HG03558 (cell line): ENCODE measurements around the gene KCNC4.

Experiments
- ATAC-seq: cut with Tn5 transposase; IDR thresholded peaks from one replicate; pipeline ENCODE4 v1.9.1; 2021; ENCODE audit warnings: moderate number of reproducible peaks; ENCODE audit not compliant: unreplicated experiment; ENCODE audit errors: extremely low read depth

The KCNC4 gene

DNA sequence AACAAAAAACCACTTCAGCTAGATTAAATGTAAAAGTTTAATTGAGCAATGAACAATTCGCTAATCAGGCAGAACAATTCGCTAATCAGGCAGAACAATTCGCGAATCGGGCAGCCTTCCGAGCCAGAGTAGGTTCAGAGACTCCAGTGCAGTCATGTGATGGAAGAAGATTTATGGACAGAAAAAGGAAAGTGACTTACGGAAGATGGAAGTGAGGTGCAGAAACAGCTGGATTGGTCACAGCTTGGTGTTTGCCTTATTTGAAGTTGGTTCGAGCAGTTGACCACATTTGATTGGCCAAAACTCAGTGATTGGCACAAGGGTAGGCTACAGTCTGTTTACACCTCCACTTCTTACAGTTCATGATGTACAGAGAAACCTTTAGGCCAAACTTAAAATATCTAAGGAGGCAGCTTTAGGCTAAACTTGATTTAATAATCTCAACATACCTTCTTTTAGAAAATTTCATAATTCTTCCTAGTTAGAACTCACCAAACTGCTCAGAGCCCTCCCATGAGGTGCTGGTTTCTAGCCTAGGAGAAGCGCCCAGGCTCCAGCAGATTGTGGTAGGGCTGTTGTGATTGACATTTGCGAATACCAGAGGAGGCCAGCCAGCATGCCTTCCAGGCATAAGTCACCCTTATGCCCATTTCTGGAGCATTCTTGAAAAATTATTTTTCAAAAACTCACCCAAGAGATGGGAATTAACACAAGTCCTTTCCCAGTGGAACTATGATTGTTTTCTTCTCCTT lies 22.8 kb upstream of the KCNC4 start:
- ATAC-seq = no peak

DNA sequence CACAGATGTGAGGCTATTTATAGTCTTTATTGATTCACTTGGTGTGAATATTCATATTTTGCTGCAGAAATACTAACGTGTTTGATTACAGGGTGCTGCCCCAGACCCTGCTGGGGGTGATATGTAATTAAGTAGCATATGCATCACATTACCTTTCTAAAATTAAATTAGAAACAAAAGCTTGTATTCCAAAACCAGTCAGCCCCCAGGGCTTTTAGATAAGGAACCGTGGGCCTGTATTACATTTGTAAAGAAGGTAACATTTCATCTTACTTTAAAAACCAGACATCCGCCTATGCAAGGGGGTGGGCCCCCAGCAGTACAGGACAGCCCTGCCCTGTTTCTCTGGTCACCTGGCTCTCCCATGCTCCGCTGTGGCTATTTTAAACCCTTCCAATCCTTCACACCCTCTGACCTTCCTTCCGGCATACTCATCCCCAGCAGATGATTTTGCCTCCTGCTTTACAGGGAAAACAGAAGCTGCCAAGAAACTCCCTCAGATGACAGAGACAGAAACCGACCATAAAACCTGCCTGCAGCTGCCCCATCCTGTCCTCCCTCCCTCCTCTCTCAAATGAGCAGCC lies 22.0 kb upstream of the KCNC4 start:
- no peak for ATAC-seq

DNA sequence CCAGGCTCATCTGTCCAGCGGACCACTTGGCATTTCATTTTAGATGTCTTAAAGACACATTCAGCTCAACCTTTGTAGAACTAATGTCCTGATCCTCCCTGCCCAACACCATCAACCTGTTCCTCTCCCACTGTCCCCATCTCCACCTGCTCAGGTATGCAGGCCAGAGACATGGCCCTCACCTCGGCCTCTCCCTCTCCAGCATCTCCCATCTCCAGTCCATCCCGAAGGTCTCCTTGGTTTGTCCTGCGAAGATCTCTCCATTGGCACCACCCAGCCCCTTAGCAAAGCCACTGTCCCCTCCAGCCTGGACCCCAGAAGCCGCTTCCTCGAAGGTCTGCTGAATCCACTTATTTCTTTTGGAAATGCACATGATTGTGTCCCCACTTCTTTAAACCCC lies 20.9 kb upstream of the KCNC4 start:
- ATAC-seq = no peak

DNA sequence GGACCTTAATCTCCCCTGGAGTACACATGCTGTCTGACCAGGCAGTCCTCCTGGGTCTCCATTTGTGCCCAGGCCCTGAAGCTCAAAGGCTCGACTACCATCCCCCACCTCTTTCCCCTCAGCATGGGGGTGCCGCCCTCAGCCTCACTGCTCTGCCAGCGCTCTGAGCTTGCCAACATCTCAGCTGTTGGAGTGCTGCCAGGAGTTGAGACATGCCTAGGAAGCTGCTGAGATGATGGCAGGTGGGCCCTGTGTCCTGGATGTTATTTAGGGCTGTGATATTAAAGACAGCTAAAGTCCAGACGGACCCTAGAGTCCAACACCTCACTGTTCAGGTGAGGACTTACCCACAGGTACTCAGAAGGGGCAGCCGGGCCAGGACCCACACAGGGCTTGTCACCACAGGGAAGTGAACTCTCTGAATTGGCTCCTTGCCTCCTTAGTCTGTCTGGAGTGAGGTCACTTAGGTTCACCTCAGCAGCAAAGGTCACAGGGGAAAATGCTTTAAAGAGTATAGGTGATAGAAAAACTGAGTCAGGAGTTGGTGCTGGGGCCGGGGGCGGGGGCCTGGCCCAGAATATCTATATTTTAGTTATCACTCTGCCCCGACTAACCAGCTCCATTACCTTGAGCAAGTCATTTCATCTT lies 19.7 kb upstream of the KCNC4 start:
- no peak for ATAC-seq

DNA sequence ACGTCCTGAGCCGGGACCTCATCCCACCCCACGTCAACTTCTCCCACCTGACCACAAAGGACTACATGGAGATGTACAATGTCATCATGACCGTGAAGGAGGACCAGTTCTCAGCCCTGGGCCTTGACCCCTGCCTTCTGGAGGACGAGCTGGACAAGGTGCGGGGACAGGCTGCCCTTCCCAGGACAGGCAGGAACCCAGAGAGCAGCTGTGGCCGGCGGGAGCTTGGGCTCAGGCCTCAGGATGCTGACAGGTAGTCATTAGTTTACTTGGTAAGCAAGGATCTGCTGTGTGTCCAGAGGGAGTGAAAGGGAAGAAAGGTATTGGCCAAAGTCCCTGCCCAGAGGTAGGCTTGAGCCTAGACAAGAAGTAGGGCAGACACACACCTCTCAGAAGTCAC lies 17.6 kb upstream of the KCNC4 start:
- ATAC-seq = no peak

DNA sequence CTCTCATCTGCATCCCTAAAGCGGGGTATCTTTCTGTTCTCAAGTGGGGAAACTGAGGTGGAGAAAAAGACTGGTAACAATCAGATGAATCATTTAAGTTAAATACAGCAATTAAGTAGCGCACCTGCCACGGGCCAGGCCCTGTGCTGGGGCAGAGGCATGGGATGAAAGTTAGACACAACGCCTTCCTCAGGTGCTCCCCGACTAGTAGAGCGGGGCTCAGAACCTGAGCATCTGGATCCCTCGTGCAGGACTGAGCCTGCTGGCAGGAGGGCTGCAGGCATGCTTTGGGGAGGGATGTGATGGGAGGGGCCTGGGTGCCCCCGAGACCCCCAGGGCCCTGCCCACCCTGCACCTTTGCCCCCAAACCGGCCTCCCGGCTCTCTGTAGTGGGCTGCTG lies 14.9 kb upstream of the KCNC4 start:
- no peak for ATAC-seq

DNA sequence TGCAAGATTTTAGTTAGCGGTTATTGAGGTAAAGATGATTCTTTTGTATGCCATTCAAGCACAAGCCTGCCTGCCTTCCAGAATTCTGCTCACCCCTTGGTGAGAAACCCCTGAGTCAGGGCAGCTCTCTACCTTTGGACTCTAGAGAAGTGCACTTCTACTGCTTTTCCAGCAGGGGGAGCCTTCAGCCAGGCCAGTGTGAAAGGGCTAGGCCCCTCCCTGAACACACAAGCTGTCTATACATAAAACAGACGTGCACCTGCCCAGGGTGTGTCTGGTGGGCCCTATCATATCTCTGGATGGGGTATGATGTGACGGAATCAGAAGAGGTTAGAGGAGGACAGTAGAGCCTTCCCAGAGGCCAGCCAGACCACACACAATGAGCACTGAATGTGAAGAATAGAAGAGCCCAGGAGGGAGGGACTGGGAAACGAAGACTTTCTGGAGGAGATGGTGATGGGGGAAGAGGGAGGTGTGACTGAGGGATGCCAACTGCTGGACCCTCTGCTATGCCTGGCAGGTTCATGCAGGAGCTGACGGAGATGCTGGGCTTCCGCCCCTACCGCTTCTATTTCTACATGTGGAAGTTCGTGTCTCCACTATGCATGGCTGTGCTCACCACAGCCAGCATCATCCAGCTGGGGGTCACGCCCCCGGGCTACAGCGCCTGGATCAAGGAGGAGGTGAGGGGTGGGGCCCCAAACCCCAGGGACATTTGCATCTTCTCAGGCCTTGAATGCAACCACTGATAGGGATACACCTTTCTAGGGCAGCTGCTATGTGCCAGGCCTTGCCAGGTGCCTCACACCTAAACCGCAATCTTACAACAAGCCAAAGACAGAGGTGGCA lies 13.0 kb upstream of the KCNC4 start:
- no peak for ATAC-seq

DNA sequence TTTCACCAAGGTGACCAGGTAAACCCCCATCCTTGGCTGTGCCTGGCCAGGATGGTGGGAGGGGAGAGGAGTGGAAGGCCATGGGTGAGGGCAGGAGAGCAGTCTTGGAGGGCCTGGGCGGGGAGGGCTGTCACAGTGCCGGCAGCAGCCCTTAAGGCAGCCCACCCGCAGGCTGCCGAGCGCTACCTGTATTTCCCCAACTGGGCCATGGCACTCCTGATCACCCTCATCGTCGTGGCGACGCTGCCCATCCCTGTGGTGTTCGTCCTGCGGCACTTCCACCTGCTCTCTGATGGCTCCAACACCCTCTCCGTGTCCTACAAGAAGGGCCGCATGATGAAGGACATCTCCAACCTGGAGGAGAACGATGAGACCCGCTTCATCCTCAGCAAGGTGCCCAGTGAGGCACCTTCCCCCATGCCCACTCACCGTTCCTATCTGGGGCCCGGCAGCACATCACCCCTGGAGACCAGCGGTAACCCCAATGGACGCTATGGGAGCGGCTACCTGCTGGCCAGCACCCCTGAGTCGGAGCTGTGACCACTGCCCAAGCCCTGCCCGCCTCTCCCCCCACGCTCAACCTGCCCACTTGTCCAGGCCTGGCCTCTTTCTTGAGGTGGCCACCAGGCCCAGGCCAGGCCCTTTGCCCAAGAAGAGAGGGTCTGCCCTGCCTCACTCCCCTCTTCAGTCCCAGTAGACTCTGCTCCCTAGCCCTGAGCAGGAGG lies 12.0 kb upstream of the KCNC4 start:
- ATAC-seq = no peak

DNA sequence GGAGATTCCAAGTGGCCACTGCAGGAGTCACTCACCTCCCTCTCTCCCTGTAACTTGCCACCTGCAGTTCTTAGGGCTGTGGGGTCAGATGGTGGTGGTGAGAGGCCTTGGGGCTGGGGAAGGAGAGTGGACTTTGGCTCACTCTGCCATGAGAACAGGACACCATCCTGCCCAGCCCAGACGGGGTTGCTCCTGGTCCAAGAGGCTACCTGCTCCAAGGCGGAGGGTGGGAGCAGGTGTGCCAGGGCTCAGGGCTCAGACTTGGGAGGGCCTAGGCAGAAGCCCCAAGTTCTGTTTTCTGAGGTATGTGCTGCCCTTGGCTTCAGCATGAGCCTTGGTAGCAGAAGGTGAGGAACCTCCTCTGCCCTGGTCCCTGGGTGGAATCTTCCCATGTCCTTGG lies 11.4 kb upstream of the KCNC4 start:
- no peak for ATAC-seq

DNA sequence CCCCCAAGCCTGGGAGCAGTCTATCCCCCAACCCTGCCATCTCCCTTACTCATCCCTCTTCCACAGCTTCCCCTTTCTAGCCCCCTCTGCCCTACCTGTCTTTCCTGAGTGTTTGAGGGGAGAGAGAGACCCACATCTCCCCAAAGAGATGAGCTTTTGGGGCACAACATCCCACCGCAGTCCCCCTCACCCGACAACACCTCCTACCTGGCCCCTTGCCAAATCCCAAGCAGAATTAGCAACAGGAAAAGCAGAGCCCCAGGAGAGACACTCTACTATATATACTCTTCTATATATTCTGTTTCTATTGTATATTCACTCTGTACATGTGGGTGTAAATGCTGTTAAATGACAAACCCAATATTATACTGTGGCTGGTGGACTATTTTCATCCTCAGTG lies 9.9 kb upstream of the KCNC4 start:
- no peak for ATAC-seq

DNA sequence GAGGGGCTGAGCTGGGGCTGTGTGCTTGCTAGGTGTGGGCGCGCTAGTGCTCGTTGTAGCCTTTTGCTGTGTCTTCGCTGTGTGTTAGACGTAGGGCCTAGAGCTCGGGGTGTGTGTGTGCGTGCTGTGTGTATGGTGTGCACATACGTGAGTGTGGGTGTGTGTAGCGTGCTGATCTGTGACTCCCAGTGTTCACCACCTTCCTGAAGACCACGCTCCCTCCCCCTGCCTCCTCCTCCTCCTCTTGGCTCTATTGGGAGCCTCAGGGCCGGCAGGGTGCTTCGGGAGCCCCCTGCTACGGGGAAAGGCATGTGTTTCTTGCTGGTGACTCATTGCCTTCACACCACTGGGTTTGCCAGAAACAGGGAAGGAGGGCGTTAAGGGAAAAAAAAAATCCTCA lies 9.4 kb upstream of the KCNC4 start:
- no peak for ATAC-seq

DNA sequence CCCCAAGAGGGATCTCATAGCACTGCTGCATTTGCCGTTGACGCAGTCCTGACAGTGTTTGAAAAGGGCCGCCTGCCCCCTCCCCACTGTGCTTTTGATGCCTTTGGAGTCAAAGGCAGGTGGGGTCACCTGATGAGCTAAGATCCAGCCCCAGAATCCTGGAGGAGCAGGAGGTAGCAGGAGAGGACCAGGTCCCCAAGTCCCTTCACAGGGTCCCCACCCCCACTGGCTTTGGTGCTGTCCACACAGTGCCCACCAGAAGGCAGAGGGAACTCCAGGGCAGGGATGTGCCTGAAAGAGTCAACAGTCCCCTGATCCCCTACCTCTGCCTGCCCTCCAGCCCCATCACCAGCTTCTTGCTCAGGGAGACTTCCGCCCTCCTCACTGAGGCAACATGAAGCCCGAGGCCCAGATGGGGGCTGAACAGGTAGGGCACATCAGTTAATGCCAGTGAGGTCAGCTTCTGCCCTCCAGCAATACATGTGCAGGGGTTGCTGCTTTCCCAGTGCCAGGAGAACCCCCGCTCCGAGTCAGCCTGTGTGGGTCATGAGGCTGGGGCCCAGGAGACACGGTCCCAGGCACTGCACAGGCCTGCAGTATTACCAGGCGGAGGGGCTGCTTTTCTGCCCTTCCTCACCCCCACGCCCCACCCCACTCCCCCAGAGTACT lies 8.8 kb upstream of the KCNC4 start:
- ATAC-seq = no peak

DNA sequence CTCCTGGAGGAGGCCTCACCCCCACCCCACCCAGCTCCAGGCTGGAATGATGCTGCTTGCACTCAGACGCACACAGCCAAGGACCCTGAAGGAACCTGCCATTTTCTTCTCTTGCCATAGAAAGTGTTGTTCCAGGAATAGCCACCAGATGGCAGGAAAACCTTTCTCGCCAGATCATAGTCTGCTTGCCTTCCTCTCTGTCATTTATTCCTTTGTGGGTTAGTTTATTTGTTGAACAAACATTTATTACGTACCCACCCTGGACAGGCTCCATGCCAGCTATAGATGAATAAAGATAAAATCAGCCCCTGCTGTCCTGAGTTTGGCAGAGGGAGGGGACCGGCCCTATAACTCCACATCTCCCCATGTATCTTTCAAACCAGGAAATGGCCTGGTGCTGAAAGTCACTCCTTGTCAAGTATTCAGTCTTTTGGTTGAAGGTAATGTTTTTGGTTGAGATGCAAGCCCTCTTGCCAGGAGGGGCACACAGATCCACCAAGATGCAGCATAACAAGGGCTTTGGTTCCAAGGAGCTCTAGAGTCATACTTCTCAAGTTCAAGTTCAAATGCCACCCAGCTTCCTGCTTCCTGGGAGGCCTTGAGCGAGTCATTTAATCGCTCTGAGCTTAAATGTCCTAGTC lies 7.0 kb upstream of the KCNC4 start:
- no peak for ATAC-seq

DNA sequence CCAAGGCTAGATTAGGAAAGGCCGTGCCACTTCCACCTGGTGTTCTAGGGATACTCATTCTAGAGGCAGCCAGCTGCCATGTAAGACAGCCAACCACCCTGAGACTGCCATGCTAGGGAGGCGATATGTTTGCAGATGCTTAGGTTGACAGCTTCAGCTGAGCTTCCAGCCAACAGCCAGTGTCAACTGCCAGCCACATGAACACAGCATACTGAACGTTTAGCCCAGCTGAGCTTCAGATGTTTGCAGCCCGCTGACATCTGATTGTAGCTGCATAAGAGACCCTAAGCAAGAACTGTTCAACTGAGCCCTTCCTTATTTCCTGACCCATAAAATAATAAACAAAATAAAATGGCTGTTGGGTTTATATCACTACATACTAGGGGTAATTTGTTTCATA lies 5.0 kb upstream of the KCNC4 start:
- ATAC-seq = no peak

DNA sequence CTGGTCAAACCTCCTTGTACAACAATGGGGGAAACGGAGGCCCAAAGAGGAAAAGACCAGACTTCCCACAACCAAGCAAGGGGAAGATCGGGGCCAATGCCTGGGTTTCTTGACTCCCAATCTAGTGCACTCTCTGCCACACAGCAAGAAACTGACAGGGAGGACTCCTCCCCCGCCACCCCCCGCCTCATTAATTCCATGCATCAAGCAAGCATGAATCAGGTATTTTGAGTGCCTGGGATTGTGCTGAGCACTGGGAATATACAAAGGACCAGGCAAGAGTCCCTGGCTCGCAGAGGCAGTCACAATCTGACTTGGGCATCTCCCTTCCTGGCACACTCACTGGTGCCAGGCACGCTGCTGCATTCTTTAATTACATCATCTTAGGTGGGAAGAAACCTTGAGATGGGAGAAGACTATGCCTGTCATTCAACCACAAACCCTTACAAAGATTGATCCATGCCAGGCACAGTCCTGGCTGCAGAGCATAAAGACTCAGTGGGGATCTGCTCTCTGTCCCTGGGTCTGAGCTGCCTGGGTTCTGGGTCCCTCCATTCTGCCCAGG lies 4.4 kb upstream of the KCNC4 start:
- ATAC-seq = no peak

DNA sequence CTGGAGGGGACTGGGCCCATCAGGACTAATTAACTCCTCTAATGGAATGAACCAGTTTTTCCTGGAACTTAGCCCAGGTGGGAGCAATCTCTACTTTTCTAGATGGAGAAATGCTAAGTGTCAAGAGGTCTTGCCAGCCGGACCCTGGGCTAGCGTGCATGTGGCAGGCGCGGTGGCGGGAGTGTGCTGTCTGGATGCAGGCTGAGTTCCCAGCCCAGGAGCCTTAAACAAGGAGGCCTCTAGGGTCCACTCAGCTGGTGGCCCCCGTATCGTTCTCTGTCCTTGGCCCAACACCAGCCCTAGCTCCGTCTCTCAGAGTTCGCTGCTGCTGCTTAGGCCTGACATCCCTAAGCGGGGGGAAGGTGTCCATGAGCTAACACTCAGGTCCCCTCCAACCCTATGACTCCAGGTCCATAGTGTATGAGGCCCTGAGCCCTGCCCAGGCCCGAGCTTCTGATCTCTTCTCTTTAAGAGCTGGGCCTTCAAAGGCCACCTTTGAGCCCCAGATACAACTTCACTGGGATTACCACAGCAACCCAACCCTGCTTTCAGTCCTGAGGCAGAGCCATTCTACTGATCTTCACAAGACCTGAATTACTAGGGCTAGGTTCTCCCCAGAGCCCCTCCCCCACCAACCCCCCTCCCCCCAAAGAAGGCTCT lies 3.7 kb upstream of the KCNC4 start:
- ATAC-seq = no peak

DNA sequence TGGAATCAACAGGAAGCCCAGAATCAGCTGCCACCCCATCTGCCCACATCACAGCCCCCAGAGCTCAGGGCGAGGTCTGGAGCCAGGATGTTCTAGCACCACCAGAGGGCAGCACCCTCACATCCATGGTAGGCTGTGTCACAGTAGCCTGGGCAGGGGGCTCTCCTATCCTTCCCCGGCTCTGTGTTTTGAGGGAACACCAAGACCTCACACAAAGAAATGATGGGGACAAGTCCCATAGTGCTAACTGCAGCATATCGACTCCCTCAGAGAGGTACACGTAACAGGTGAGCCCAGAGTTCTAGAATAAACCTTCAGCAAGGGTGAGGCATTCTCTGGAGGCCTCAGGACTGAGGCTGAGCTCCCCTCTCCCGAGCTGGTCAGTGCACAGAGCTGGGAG lies 2.3 kb upstream of the KCNC4 start:
- no peak for ATAC-seq

DNA sequence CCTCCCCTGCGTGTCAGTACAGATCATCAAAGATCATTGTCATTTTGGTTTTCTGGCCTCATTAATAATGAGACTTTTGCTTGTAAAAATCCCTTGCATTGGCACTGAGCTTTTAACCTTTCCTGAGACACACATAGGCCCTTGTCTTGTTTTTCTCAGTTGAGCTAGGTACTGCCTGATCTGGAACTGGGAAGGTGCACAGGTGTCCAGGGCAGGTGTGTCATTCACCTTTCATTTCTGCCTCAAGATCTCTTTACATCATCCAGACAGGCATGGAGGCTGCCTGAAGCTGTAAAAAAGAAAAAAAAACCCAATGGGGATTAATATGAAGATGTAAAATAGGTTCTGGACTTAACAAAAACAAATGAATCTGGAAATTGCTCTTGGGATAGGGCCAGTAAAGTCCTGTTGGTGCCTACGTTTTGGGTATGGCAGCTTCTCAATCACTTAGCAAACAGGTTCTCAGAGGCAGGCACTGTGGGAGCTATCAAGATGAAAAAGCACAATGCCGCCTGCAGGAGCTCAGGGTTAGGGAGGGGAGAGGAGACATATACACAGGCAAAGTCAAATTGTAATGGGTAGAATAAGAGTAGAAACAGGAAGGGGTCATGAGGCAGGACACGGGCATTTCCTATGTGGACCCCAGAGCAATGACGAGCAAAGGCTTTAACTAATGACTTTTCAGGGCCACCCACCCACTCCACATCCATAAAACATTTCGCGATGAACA lies 1.0 kb upstream of the KCNC4 start:
- ATAC-seq = no peak
